SK-N-SH treated with all-trans-retinoic acid at 6 μM for 48 hours (cell line): ENCODE results near the gene TRPM5.

ENCODE experiments used
- ARNTL ChIP-seq: fragments of 450-650 bp; formaldehyde crosslinking; IDR thresholded peaks from 2 replicates; pipeline ENCODE4 v1.5.0; 2020; ENCODE audit warnings: low read depth, mild to moderate bottlenecking, moderate library complexity, borderline replicate concordance
- ESRRG ChIP-seq: fragments of 250-450 bp; sonication (Bioruptor Pico); IDR thresholded peaks from 2 replicates; pipeline ENCODE4 v1.6.1; 2021; ENCODE audit warnings: mild to moderate bottlenecking
- ZNF70 ChIP-seq: fragments of 450-650 bp; formaldehyde crosslinking; IDR thresholded peaks from 2 replicates; pipeline ENCODE4 v1.5.0; 2020; ENCODE audit warnings: mild to moderate bottlenecking, moderate library complexity

GRCh38 chr11:2425506-2425905, 18.8 kb downstream of the TRPM5 start:
- TF ChIP-seq ESRRG (CRISPR knock-in tag) (no peak), ZNF70 (no peak), ARNTL (no peak)
